GM23338 (cell line): ENCODE measurements around the gene KMT2C. TPM values are rescaled to one million over a fixed set of nuclear protein-coding genes. Genes with fewer than 3 reads are reported as not detected.

Experiments used
- ATAC-seq: fragments of 200-7000 bp; cut with Tn5 transposase; 3 replicates; pipeline ENCODE4 v1.9.1; 2020
- DNase-seq: peaks from one replicate; pipeline ENCODE4 v3.0.0-alpha.2; 2015; ENCODE audit warnings: low spot score
- H2AFZ ChIP-seq: fragments of 200-600 bp; sonication (generic); 2 replicates; pipeline ENCODE4 v1.8.0; 2016; ENCODE audit warnings: antibody characterized with exemption, mild to moderate bottlenecking, moderate library complexity
- H3F3A ChIP-seq: fragments of 200-600 bp; sonication (generic); replicated peaks from 2 replicates; pipeline ENCODE4 v1.8.0; 2017; ENCODE audit warnings: antibody characterized with exemption, mixed run types, low read depth
- H3K27ac ChIP-seq: fragments of 200-600 bp; sonication (generic); 2 replicates; pipeline ENCODE4 v1.6.1; 2016; ENCODE audit warnings: low read depth
- H3K27me3 ChIP-seq: fragments of 200-600 bp; sonication (generic); 2 replicates; pipeline ENCODE4 v1.8.0; 2016; ENCODE audit warnings: mild to moderate bottlenecking, mixed run types, moderate library complexity; ENCODE audit not compliant: insufficient read depth
- H3K36me3 ChIP-seq: fragments of 200-600 bp; sonication (generic); 2 replicates; pipeline ENCODE4 v1.8.0; 2016; ENCODE audit warnings: mild to moderate bottlenecking; ENCODE audit not compliant: insufficient read depth
- H3K4me1 ChIP-seq: fragments of 200-600 bp; sonication (generic); 2 replicates; pipeline ENCODE4 v1.8.0; 2016; ENCODE audit warnings: mild to moderate bottlenecking, moderate library complexity; ENCODE audit not compliant: insufficient read depth
- H3K4me2 ChIP-seq: fragments of 200-600 bp; sonication (generic); 2 replicates; pipeline ENCODE4 v1.7.1; 2017; ENCODE audit warnings: mixed run types
- H3K4me3 ChIP-seq: fragments of 200-600 bp; sonication (generic); 2 replicates; pipeline ENCODE4 v1.6.1; 2016; ENCODE audit warnings: mixed run types
- H3K79me2 ChIP-seq: fragments of 200-600 bp; sonication (generic); replicated peaks from 2 replicates; pipeline ENCODE4 v1.8.0; 2017; ENCODE audit warnings: mild to moderate bottlenecking; ENCODE audit not compliant: insufficient read depth
- H3K9me2 ChIP-seq: fragments of 200-600 bp; sonication (generic); 2 replicates; pipeline ENCODE4 v1.8.0; 2017; ENCODE audit not compliant: insufficient read depth
- H4K20me1 ChIP-seq: fragments of 200-600 bp; sonication (generic); replicated peaks from 2 replicates; pipeline ENCODE4 v1.8.0; 2017; ENCODE audit warnings: mild to moderate bottlenecking; ENCODE audit not compliant: insufficient read depth
- H3K27ac Mint-ChIP-seq: 2 replicates; pipeline ENCODE4 v1.8.0; 2020; ENCODE audit warnings: inconsistent platforms, mild to moderate bottlenecking, moderate library complexity, mixed read lengths
- H3K27me3 Mint-ChIP-seq: 3 replicates; pipeline ENCODE4 v1.8.0; 2022; ENCODE audit warnings: low read depth, mild to moderate bottlenecking, moderate library complexity, mixed read lengths, inconsistent platforms; ENCODE audit not compliant: insufficient read depth, poor library complexity
- H3K36me3 Mint-ChIP-seq: 3 replicates; pipeline ENCODE4 v1.8.0; 2021; ENCODE audit warnings: low read depth, mild to moderate bottlenecking, inconsistent platforms, moderate library complexity, mixed read lengths
- H3K4me1 Mint-ChIP-seq: 3 replicates; pipeline ENCODE4 v1.8.0; 2020; ENCODE audit warnings: mild to moderate bottlenecking, inconsistent platforms, mixed read lengths
- H3K4me3 Mint-ChIP-seq: 3 replicates; pipeline ENCODE4 v1.8.0; 2021; ENCODE audit warnings: moderate library complexity, mild to moderate bottlenecking, inconsistent platforms, mixed read lengths
- H3K9me3 Mint-ChIP-seq: 3 replicates; pipeline ENCODE4 v1.8.0; 2020; ENCODE audit warnings: moderate library complexity, mild to moderate bottlenecking, inconsistent platforms, mixed read lengths
- CREB1 ChIP-seq: fragments of 250-450 bp; sonication (Bioruptor Pico); IDR thresholded peaks from 2 replicates; pipeline ENCODE4 v1.5.0; 2020; ENCODE audit warnings: low read depth, mild to moderate bottlenecking, moderate library complexity
- ETS1 ChIP-seq: IDR thresholded peaks from 2 replicates; pipeline ENCODE4 v1.6.1; 2016; ENCODE audit warnings: antibody characterized with exemption
- EZH2 ChIP-seq: fragments of 200-600 bp; sonication (generic); IDR thresholded peaks from one replicate; pipeline ENCODE4 v1.8.0; 2017; ENCODE audit warnings: antibody characterized with exemption, mild to moderate bottlenecking, low read depth; ENCODE audit not compliant: unreplicated experiment
- EZH2phosphoT487 ChIP-seq: fragments of 200-600 bp; sonication (generic); IDR thresholded peaks from one replicate; pipeline ENCODE4 v1.8.1; 2018; ENCODE audit warnings: antibody characterized with exemption; ENCODE audit not compliant: unreplicated experiment
- JUNB ChIP-seq: IDR thresholded peaks from one replicate; pipeline ENCODE4 v1.6.1; 2016; ENCODE audit warnings: antibody characterized with exemption; ENCODE audit not compliant: unreplicated experiment
- NANOG ChIP-seq: IDR thresholded peaks from 2 replicates; pipeline ENCODE4 v1.6.1; 2016; ENCODE audit warnings: antibody characterized with exemption, borderline replicate concordance
- POLR2AphosphoS5 ChIP-seq: IDR thresholded peaks from 2 replicates; pipeline ENCODE4 v1.6.1; 2016; ENCODE audit warnings: antibody characterized with exemption, low read depth
- REST ChIP-seq: IDR thresholded peaks from one replicate; pipeline ENCODE4 v1.6.1; 2018; ENCODE audit warnings: antibody characterized with exemption; ENCODE audit not compliant: unreplicated experiment
- STAT1 ChIP-seq: IDR thresholded peaks from one replicate; pipeline ENCODE4 v1.6.1; 2016; ENCODE audit warnings: antibody characterized with exemption; ENCODE audit not compliant: unreplicated experiment
- ZNF114 ChIP-seq: fragments of 250-450 bp; sonication (Bioruptor Pico); IDR thresholded peaks from 2 replicates; pipeline ENCODE4 v1.5.0; 2020; ENCODE audit warnings: mild to moderate bottlenecking, moderate library complexity
- ZNF331 ChIP-seq: fragments of 250-450 bp; sonication (Bioruptor Pico); IDR thresholded peaks from 2 replicates; pipeline ENCODE4 v1.5.0; 2020; ENCODE audit warnings: low read depth, mild to moderate bottlenecking, moderate library complexity
- polyA plus RNA-seq: library from polyadenylated mRNA; unstranded; fragments of >200 nt; fragmentation: Nextera tagmentation; extraction: Ambion mirVana; gene quantifications from 2 replicates; pipeline ENCODE4 v1.2.1, GENCODE V29; 2016
- total RNA-seq: library from RNA; depleted of rRNA; stranded (reverse); fragments of >200 nt; shearing (Covaris generic); gene quantifications from 2 replicates; pipeline ENCODE4 v1.2.3, GENCODE V29; 2014

KMT2C gene
- total and polyA plus RNA-seq, 2 experiments from 2014 or later, result 11.4 to 39.0 TPM

GRCh38 chr7:152161171-152161570 is 274.6 kb downstream of the KMT2C start:
- no peaks in the 10 kb centered on the region for H3K27me3 ChIP-seq
- no peak overlapping the region for H2AFZ ChIP-seq
- no peaks in the 10 kb centered on the region for H3F3A ChIP-seq
- H4K20me1 ChIP-seq, result no peaks in the 10 kb centered on the region
- H3K4me1 ChIP-seq, result no peaks in the 10 kb centered on the region
- Mint-ChIP-seq H3K4me1 (no peaks in the 10 kb centered on the region), H3K27me3 (no peaks in the 10 kb centered on the region), H3K36me3 (peaks cover 29% of the 10 kb centered on the region), H3K9me3 (no peaks in the 10 kb centered on the region), H3K4me3 (no peak overlapping the region), H3K27ac (no peak overlapping the region)
- H3K4me2 ChIP-seq, result no peak overlapping the region
- no peak for ATAC-seq
- TF ChIP-seq ZNF331 (no peak), POLR2AphosphoS5 (no peak), EZH2 (no peak)
- no peak overlapping the region for H3K27ac ChIP-seq
- H3K79me2 ChIP-seq, result no peaks in the 10 kb centered on the region
- H3K4me3 ChIP-seq, result no peak overlapping the region
- no peaks in the 10 kb centered on the region; the same call in 1 of the 2 replicates for H3K36me3 ChIP-seq
- no peaks in the 10 kb centered on the region for H3K9me2 ChIP-seq
- no peak for DNase-seq

- Mint-ChIP-seq H3K9me3 (no peaks in the 10 kb centered on the region), H3K27me3 (no peaks in the 10 kb centered on the region), H3K4me3 (no peak overlapping the region), H3K36me3 (peaks cover 29% of the 10 kb centered on the region), H3K4me1 (no peaks in the 10 kb centered on the region), H3K27ac (no peak overlapping the region)
- Histone ChIP-seq H3K27ac (peak overlapping the region; percentile 23; the same call in 1 of the 2 replicates), H3F3A (no peaks in the 10 kb centered on the region), H4K20me1 (no peaks in the 10 kb centered on the region; the same call in 1 of the 2 replicates), H3K4me1 (no peaks in the 10 kb centered on the region), H3K79me2 (no peaks in the 10 kb centered on the region), H3K4me2 (no peak overlapping the region), H3K36me3 (peaks cover 12% of the 10 kb centered on the region; the same call in 1 of the 2 replicates), H2AFZ (no peak overlapping the region), H3K4me3 (no peak overlapping the region), H3K9me2 (no peaks in the 10 kb centered on the region), H3K27me3 (no peaks in the 10 kb centered on the region)
- no peak for ATAC-seq
- no peak for DNase-seq
- no peak for TF ChIP-seq REST
- TF ChIP-seq ETS1, result no peak
- no peak for TF ChIP-seq NANOG
- no peak for TF ChIP-seq ZNF331
- no peak for TF ChIP-seq STAT1
- no peak for TF ChIP-seq EZH2phosphoT487
- no peak for TF ChIP-seq POLR2AphosphoS5
- no peak for TF ChIP-seq JUNB
- TF ChIP-seq ZNF114, result no peak
- TF ChIP-seq CREB1 (CRISPR knock-in tag), result no peak
These were observed 276.8 kb downstream of the KMT2C start for GRCh38 chr7:152158801-152159587.
